HT-29 (cell line): ENCODE results near the gene STARD7. TPM values are rescaled to one million over a fixed set of nuclear protein-coding genes. Genes with fewer than 3 reads are reported as not detected.
A peak's percentile ranks its signal among the peaks of the same experiment; 100 is the strongest.
"Not testable (repeated sequence)": the region's sequence is repeated elsewhere in the genome, so short reads cannot be mapped to it uniquely, and the experiment has no call there.

ENCODE experiments used
- DNase-seq: peaks from one replicate; pipeline ENCODE4 v3.0.0-alpha.2; 2015; ENCODE audit warnings: low spot score
- total RNA-seq: library from RNA; depleted of rRNA; stranded (reverse); fragments of >200 nt; shearing (Covaris generic); gene quantifications from 2 replicates; pipeline ENCODE4 v1.2.3, GENCODE V29; 2014

STARD7 gene
- total RNA-seq, 1 experiment from 2014 or later: 133 TPM

- DNase-seq: no peak
Observed at GRCh38 chr2:96164459-96165184, 44.0 kb downstream of the STARD7 start.

- DNase-seq: no peak
Observed at GRCh38 chr2:96163768-96164429, 44.7 kb downstream of the STARD7 start.

GRCh38 chr2:96163415-96163767 is 45.2 kb downstream of the STARD7 start:
- no peak for DNase-seq

- DNase-seq: peak; percentile 82
Observed at GRCh38 chr2:96161898-96162297, 46.7 kb downstream of the STARD7 start.

- DNase-seq: not testable (repeated sequence)
Observed at GRCh38 chr2:96160366-96160765, 48.3 kb downstream of the STARD7 start.

GRCh38 chr2:96159084-96159830 is 49.4 kb downstream of the STARD7 start:
- no peak for DNase-seq

GRCh38 chr2:96158554-96158940 is 50.1 kb downstream of the STARD7 start:
- no peak for DNase-seq

GRCh38 chr2:96157649-96158553 is 50.7 kb downstream of the STARD7 start:
- DNase-seq: no peak

GRCh38 chr2:96156926-96157648 is 51.5 kb downstream of the STARD7 start:
- DNase-seq: no peak

GRCh38 chr2:96156011-96156820 is 52.4 kb downstream of the STARD7 start:
- no peak for DNase-seq

- DNase-seq: no peak
Observed at GRCh38 chr2:96154506-96155380, 53.9 kb downstream of the STARD7 start.

- DNase-seq: peak; percentile 17
Observed at GRCh38 chr2:96153991-96154431, 54.6 kb downstream of the STARD7 start.

- no peak for DNase-seq
Observed at GRCh38 chr2:96153291-96153713, 55.3 kb downstream of the STARD7 start.

- DNase-seq: no peak
Observed at GRCh38 chr2:96152304-96153161, 56.1 kb downstream of the STARD7 start.

GRCh38 chr2:96151595-96152303 is 56.9 kb downstream of the STARD7 start:
- DNase-seq: no peak

- no peak for DNase-seq
Observed at GRCh38 chr2:96150791-96151594, 57.6 kb downstream of the STARD7 start.
